Measurements from ENCODE around the gene TRAPPC4.
A peak's percentile ranks its signal among the peaks of the same experiment; 100 is the strongest.
"Not testable (repeated sequence)": the region's sequence is repeated elsewhere in the genome, so short reads cannot be mapped to it uniquely, and the experiment has no call there.

Gene TRAPPC4
- 39.8 reads per million, percentile 63 among the genes with 10 or more reads in this experiment for total RNA-seq

- DNase-seq: peak; percentile 95
These were observed at the start of gene TRAPPC4, which contains the start of gene RPS25 for GRCh38 chr11:119018074-119018938. Gene TRAPPC4 (plus strand): TSS chr11:119018766. CDS start chr11:119018796, 30 bp downstream. Gene RPS25 (minus strand): TSS chr11:119018343. CDS start chr11:119018284, 59 bp downstream.

DNA sequence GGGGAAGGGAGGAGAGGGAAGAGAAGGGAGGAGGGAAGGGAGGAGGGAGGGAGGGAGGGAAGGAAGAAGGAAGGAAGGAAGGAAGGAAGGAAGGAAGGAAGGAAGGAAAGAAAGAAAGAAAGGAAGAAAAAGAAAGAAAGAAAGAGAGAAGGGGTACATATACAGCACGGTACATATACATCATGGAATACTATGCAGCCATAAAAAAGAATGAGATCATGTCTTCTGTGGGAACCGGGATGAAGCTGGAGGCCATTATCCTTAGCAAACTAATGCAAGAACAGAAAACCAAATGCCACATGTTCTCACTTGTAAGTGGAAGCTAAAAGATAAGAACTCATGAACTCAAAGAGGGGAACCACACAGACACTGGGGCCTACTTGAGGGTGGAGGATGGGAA lies 49.1 kb upstream of the TRAPPC4 start:
- not testable (repeated sequence) for DNase-seq

DNA sequence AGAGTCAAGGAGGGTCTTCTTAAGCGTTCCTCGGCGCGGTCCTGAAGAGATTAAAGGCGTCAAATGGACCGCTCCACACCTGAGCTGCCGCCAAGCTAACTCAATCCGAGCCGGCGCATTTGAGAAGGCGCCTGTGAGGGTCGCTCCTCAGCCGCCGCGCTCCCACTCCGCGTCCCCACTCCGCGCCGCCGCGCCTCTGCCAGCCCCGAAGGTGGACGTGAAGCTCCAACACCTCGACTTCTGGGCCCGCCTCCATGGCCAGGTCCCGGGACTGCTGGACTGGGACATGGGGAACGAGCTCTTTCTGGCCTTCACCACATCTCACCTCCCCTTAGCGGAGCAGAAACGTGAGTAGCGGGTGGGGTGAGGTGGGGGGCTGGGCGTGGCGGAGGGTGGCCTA lies 46.9 kb upstream of the TRAPPC4 start, which contains the start of gene FOXR1:
TSS of gene FOXR1 (plus strand) at position 116 of the 400 bp plus-strand sequence. CDS start at position 287, 171 bp downstream.
- DNase-seq: no peak

- DNase-seq: no peak
These were observed 44.6 kb upstream of the TRAPPC4 start for GRCh38 chr11:118973985-118974384.

- no peak for DNase-seq
These were observed 42.5 kb upstream of the TRAPPC4 start for GRCh38 chr11:118975771-118976709.

DNA sequence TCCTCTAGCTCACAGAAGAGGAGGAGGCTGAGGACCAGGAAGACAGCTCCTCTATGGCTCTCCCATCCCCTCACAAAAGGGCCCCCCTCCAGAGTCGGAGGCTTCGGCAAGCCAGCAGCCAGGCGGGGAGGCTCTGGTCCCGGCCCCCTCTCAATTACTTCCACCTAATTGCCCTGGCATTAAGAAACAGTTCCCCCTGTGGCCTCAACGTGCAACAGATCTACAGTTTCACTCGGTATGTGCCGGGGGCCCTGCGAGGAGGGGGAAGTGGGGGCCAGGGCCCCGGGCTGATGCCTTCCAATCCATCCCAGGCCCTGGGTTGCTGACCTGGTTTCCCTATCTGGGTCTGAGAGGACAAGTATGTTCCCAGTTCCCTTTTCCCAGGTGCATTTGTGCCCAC lies 39.1 kb upstream of the TRAPPC4 start:
- no peak for DNase-seq

DNA sequence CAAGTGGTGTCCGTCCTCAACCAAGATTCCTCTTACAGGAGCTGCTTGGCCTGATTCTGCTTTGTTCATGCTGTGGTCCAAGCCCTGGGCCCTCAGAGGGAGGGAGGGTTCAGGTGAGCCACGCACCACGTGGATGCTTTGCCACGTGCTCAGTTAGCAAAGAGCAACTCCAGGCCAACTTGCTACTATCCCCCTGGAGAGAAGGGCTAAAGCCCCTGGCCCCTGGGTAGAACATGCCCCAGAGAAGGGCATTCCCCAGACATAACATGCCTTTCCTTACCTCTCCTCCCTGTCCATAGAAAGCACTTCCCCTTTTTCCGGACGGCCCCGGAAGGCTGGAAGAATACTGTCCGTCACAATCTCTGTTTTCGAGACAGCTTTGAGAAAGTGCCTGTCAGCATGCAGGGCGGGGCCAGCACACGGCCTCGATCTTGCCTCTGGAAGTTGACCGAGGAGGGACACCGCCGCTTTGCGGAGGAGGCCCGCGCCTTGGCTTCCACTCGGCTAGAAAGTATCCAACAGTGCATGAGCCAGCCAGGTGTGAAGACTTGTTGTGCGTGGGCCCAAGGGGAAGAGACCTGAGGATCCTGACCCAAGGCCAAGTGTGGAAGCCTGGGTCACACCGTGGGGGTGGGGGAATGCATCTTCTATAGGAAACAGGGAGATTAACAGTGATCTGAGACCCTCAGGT lies 38.2 kb upstream of the TRAPPC4 start:
- no peak for DNase-seq

- DNase-seq: not testable (repeated sequence)
These were observed 34.2 kb upstream of the TRAPPC4 start for GRCh38 chr11:118984337-118984736.

DNA sequence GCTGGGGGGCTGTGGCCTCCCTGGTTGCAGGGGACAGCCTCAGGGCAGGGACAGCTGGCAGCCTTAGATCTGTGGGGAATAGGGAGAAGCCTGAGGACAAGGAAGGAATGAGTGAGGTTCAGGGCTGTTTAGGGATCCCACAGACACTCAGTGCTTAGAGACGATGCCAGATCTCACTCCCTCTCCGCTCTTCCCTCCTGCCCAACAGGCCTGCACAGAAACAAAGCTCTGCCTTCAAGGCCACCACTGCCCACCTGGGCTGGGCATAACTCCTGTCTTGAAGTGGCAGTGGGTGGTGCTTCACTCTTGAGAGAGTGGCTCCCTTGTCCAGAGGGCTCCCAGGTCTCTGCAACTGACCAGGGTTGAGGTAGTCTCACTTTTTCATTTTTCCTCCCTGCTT lies 33.7 kb upstream of the TRAPPC4 start:
- DNase-seq: no peak

- DNase-seq: no peak
These were observed 30.3 kb upstream of the TRAPPC4 start for GRCh38 chr11:118988280-118988679.

DNA sequence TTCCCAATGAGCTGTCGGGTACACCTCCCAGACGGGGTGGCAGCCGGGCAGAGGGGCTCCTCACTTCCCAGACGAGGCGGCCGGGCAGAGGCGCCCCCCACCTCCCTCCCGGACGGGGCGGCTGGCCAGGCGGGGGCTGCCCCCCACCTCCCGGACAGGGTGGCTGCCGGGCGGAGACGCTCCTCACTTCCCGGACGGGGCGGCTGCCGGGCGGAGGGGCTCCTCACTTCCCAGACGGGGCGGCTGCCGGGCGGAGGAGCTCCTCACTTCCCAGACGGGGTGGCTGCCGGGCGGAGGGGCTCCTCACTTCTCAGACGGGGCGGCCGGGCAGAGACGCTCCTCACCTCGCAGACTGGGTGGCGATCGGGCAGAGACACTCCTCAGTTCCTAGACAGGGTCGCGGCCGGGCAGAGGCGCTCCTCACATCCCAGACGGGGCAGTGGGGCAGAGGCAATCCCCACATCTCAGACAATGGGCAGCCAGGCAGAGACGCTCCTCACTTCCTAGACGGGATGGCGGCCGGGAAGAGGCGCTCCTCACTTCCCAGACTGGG lies 27.0 kb upstream of the TRAPPC4 start:
- DNase-seq: not testable (repeated sequence)

GRCh38 chr11:118996926-118997626 lies 21.5 kb upstream of the TRAPPC4 start:
- DNase-seq: peak; percentile 25

DNA sequence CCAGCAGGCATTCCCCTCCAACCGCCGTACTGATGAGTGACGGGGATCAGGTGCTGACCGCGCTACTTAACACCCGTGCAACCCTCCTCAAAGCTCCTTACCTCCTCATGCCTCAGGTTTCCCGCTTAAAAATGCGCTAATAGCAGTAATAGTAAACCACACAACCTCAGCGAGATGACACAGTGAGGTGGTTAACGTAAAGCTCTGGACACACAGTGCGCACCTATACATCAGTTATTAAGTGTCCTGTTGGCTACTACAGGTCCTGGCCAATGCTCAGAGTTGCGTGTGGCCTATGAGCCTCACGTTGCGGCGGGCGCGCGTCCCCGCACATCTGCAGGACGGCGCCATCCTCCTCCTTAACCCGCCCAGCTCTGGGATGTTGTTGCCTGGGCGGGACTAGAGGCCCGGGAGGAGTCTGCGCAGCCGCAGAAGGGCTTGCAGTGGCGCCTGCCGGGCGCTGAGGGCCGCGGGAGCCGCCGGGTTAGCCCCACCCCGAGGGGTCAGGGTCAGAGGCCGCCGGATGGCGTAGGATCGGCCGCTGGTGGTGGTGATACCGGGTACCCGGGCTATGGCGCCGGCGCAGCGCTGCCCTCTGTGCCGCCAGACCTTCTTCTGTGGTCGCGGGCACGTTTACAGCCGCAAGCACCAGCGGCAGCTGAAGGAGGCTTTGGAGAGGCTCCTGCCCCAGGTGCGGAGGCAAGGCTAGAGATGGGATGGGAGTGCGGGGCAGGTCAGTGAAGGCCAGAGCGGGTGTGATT lies 20.8 kb upstream of the TRAPPC4 start, which contains the start of gene CENATAC:
TSS of gene CENATAC (plus strand) at position 512 of the 761 bp plus-strand sequence. CDS start at position 572, 60 bp downstream.
- DNase-seq: peak; percentile 95

DNA sequence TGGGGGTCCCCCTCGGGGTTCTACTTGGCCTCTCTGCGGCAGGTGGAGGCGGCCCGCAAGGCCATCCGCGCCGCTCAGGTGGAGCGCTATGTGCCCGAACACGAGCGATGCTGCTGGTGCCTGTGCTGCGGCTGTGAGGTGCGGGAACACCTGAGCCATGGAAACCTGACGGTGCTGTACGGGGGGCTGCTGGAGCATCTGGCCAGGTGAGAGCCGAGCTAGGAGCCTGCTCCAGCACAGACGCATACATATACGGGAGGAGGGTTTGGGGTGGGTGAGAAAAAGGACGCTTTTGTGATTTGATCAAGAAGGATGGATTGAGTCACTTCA lies 20.2 kb upstream of the TRAPPC4 start:
- DNase-seq: peak; percentile 12

DNA sequence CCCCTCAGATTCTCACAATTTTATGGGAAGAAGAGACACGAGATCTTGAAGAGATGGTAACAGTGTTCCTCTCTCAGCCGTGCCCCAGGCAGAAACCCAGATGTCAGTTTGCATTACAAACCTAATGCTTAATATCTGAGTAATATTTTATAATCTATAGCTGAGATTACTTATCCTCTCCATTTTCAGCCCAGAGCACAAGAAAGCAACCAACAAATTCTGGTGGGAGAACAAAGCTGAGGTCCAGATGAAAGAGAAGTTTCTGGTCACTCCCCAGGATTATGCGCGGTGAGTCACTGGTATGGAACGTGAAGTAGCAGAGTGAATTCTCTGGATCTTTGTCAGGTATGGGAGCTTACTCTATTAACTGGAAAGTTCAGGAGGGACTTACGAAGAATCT lies 19.7 kb upstream of the TRAPPC4 start:
- DNase-seq: no peak

DNA sequence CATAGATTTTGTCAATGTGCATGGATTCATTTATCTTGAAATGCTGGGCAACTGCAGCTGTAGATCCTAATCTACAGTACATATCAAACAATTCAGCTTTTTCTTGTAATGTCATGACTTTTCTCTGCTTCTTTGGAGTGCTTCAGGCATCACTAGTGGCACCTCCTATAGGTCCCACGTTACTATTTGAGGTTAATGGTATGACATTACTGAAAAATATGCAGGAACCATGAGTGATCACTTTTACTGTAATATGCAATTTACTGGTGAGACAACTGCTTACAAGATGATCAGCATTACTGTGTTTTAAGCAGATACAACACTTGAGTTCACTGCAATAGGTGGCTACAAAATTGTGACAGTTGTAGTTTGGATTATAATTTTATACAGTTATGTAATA lies 17.7 kb upstream of the TRAPPC4 start:
- no peak for DNase-seq

DNA sequence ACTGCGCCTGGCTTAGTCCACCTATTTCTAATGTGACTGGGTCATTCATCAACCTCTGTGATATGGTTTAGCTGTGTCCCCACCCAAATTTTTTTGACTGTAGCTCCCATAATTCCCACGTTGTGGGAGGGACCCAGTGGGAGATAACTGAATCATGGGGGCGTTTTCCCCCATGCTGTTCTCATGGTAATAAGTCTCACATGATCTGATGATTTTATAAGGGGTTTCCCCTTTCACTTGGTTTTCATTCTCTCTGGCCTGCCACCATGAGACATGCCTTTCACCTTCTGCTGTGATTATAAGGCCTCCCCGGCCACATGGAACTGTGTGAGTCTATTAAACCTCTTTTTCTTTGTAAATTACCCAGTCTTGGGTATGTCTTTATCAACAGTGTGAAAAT lies 11.9 kb upstream of the TRAPPC4 start:
- DNase-seq: no peak

DNA sequence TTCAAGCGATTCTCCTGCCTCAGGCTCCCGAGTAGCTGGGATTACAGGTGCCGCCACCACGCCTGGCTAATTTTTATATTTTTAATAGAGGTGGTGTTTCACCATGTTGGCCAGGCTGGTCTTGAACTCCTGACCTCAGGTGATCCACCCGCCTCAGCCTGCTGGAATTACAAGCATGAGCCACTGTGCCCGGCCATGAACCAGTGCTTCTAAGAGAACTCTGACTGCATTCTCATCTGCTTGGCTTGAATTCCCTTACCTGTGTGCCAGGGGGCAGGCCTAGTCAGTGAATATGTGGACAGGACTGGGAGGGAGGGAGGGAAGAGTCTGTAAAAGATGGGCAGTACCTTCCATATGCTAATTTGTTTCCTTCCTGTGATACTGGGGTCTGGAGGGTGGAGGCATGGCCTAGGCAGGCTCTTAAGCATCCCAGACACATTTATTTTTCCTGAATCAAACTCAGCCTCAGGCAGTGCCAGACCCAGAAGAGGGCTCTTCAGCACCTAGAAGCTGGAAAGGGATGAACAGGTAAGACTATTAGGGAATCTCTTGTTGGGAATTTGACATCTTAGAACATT lies 7.0 kb upstream of the TRAPPC4 start:
- no peak for DNase-seq

- no peak for DNase-seq
These were observed 5.9 kb upstream of the TRAPPC4 start for GRCh38 chr11:119012629-119013170.
